Measurements from ENCODE around the gene UBR1.
"Not testable (repeated sequence)": the region's sequence is repeated elsewhere in the genome, so short reads cannot be mapped to it uniquely, and the experiment has no call there.

The UBR1 gene

GRCh38 chr15:42915654-42916315 lies 190.1 kb downstream of the UBR1 start:
- TF ChIP-seq CTCF (conservative IDR thresholded peaks at IDR 0.05; ENCODE audit: low read depth, low read length), result no peak

GRCh38 chr15:42914728-42915497 lies 190.9 kb downstream of the UBR1 start:
- peak overlapping the region; percentile 26 for H3K4me3 ChIP-seq (ENCODE audit: low read depth, low read length)
- no peak for TF ChIP-seq CTCF (conservative IDR thresholded peaks at IDR 0.05; ENCODE audit: low read depth, low read length)
- peak; percentile 25 for DNase-seq (ENCODE audit: low read depth)

More at GRCh38 chr15:42915654-42916315, 190.1 kb downstream of the UBR1 start:
- no peak overlapping the region for H3K4me3 ChIP-seq (ENCODE audit: low read depth, low read length)
- no peak for DNase-seq (ENCODE audit: low read depth)

GRCh38 chr15:42911058-42911592 lies 194.7 kb downstream of the UBR1 start:
- peak; percentile 35 for DNase-seq (ENCODE audit: low read depth)
- no peak for TF ChIP-seq CTCF (conservative IDR thresholded peaks at IDR 0.05; ENCODE audit: low read depth, low read length)
- no peak overlapping the region for H3K4me3 ChIP-seq (ENCODE audit: low read depth, low read length)

- TF ChIP-seq CTCF (conservative IDR thresholded peaks at IDR 0.05; ENCODE audit: low read depth, low read length), result no peak
- DNase-seq (ENCODE audit: low read depth), result no peak
Measured at GRCh38 chr15:42908538-42908937, 197.3 kb downstream of the UBR1 start.

GRCh38 chr15:42903388-42904324 lies 202.2 kb downstream of the UBR1 start:
- no peak for DNase-seq (ENCODE audit: low read depth)
- TF ChIP-seq CTCF (conservative IDR thresholded peaks at IDR 0.05; ENCODE audit: low read depth, low read length), result no peak
- no peak overlapping the region for H3K4me3 ChIP-seq (ENCODE audit: low read depth, low read length)

More at GRCh38 chr15:42908538-42908937, 197.3 kb downstream of the UBR1 start:
- no peak overlapping the region for H3K4me3 ChIP-seq (ENCODE audit: low read depth, low read length)

GRCh38 chr15:42893911-42894310 lies 211.9 kb downstream of the UBR1 start:
- not testable (repeated sequence) for DNase-seq (ENCODE audit: low read depth); H3K4me3 ChIP-seq (ENCODE audit: low read depth, low read length)

Measured in choroid plexus epithelial cell (primary cell).